HL-60 (cell line): ENCODE measurements around the gene TCP11.

Source experiments
- DNase-seq, 2 experiments: peaks; one replicate each; pipeline ENCODE4 v3.0.0-alpha.2; 2010 to 2020; ENCODE audit warnings: low read depth in 1 of 2, low spot score in 1 of 2
- H3K27ac ChIP-seq: fragments of 250-450 bp; sonication (Bioruptor Pico); replicated peaks from 2 replicates; pipeline ENCODE4 v1.5.1; 2020; ENCODE audit warnings: mild to moderate bottlenecking, moderate library complexity
- H3K27me3 ChIP-seq: fragments of 250-450 bp; sonication (Bioruptor Pico); 2 replicates; pipeline ENCODE4 v1.5.1; 2021; ENCODE audit warnings: mild to moderate bottlenecking, moderate library complexity; ENCODE audit not compliant: insufficient read depth, poor library complexity, severe bottlenecking
- H3K4me3 ChIP-seq: replicated peaks from 2 replicates; pipeline ENCODE4 v1.5.1; 2011; ENCODE audit warnings: mild to moderate bottlenecking, control low read depth, low read length; ENCODE audit not compliant: insufficient read depth
- CTCF ChIP-seq: IDR thresholded peaks from one replicate; pipeline ENCODE4 v1.5.1; 2011; ENCODE audit warnings: low read length, control low read depth, inconsistent platforms; ENCODE audit not compliant: insufficient read depth
- GABPA ChIP-seq: IDR thresholded peaks from 2 replicates; pipeline ENCODE4 v1.6.1; 2012; ENCODE audit warnings: low read depth
- POLR2AphosphoS5 ChIP-seq: IDR thresholded peaks from 2 replicates; pipeline ENCODE4 v1.6.1; 2012; ENCODE audit warnings: low read depth
- REST ChIP-seq: IDR thresholded peaks from 2 replicates; pipeline ENCODE4 v1.6.1; 2012; ENCODE audit warnings: low read depth; ENCODE audit not compliant: insufficient replicate concordance
- SPI1 ChIP-seq: IDR thresholded peaks from 2 replicates; pipeline ENCODE4 v1.6.1; 2012; ENCODE audit warnings: low read depth, mild to moderate bottlenecking, borderline replicate concordance

Gene TCP11

DNA sequence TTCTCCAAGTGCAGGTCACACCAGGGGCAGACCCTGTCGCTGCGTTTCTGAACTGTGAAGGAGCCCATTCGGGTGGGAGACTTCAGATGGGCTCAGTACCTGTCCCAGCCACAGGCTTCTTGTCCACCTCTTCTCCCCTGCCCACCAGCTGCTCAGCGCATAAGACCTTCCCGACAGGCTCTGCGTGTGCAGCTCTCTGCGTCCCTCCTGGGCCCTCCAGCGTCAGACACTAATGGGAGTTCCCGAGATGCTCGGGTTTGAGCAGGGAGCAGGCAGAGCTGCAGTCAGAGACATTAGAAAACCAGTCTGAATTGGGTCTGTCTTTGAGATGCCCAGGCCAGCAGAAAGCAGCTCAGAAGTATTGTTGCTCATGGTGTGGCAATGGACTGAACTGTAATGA, 50.4 kb downstream of the TCP11 start:
- DNase-seq = no peak
- no peak for TF ChIP-seq GABPA
- no peak for TF ChIP-seq CTCF
- Histone ChIP-seq H3K27ac (no peak overlapping the region), H3K4me3 (no peak overlapping the region), H3K27me3 (no peaks in the 10 kb centered on the region)

- DNase-seq = peak in 1 of 2 experiments; percentile 86
Measured at GRCh38 chr6:35089935-35090505, 51.1 kb downstream of the TCP11 start.

GRCh38 chr6:35089216-35089934, 51.8 kb downstream of the TCP11 start:
- Histone ChIP-seq H3K4me3 (no peak overlapping the region), H3K27me3 (no peaks in the 10 kb centered on the region), H3K27ac (peak overlapping the region; percentile 38)
- DNase-seq = no peak
- TF ChIP-seq SPI1 = no peak
- TF ChIP-seq REST = no peak
- no peak for TF ChIP-seq POLR2AphosphoS5
- no peak for TF ChIP-seq GABPA
- no peak for TF ChIP-seq CTCF

More at GRCh38 chr6:35089935-35090505, 51.1 kb downstream of the TCP11 start:
- Histone ChIP-seq H3K4me3 (no peak overlapping the region), H3K27me3 (no peaks in the 10 kb centered on the region), H3K27ac (peak overlapping the region; percentile 38)
- no peak for TF ChIP-seq SPI1
- peak; percentile 75 for TF ChIP-seq POLR2AphosphoS5
- peak; percentile 30 for TF ChIP-seq REST

DNA sequence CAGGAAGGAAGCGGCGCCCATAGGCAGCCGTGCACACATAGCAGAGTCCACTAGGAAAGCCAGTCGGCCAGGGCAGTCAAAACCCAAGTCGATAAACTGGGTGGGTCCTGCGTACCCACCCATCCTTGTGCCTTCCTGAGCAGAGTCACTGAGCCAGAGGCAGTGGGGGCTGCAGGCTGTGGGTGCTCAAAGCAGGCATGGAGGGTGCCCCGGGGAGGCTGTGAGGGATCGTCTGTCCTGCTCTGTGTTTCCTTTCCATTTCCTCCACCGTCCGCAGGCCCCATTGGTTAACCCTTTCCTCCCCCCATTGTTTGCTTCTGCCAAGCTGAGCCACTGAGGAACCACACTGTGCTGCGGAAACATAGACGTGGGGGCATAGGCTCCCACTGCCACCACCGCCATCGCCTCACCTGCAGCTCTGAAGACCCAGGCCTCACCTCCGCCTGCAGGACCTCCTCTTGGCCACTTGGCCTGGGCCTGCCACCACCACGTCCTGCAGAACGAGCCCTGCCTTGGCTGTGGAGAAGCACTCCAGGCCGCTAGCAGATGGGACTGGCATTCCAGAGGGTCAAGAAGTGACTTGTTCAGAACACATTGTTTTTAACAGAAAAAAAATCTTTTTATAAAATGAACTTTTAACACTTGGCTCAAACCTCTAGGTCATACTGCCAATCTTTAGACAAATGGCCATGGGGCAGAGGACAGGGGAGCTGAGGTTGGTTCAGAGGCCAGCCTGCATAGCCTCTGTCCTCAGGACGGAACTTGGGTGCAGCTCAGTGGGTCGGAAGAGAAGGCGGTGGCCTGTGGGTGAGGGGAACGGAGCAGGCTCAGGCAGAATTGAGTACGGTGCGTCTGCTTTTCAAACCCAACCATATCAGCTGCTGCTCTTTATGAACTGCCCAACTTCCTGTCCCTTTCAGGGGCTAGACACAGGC, 52.6 kb downstream of the TCP11 start:
- TF ChIP-seq POLR2AphosphoS5 (no peak), GABPA (no peak), REST (no peak)
- Histone ChIP-seq H3K27me3 (no peaks in the 10 kb centered on the region), H3K4me3 (no peak overlapping the region), H3K27ac (no peak overlapping the region)
- DNase-seq = no peak
